Endothelial cell of umbilical vein (primary cell): ENCODE results near the gene BOLA2B. TPM values are rescaled to one million over a fixed set of nuclear protein-coding genes. Genes with fewer than 3 reads are reported as not detected.

Experiments
- BruUV-seq: library from RNA; stranded (reverse); fragments of 400-500 nt; replicated peaks from 2 replicates; lab custom pipeline; 2021; lab: Mats Ljungman, UMichigan
- CTCF ChIA-PET: fragments of 300-600, 350-600 bp; sonication (Branson Sonifier 250); formaldehyde crosslinking; loops from one replicate; lab custom pipeline; 2021; ENCODE audit warnings: antibody characterized with exemption, inconsistent platforms; lab: Charles Lee
- POLR2A ChIA-PET: fragments of 300-600, 350-600 bp; sonication (Branson Sonifier 250); formaldehyde crosslinking; loops from one replicate; lab custom pipeline; 2021; ENCODE audit warnings: antibody characterized with exemption, inconsistent platforms; lab: Charles Lee
- DNase-seq: peaks from one replicate; pipeline ENCODE4 v3.0.0-alpha.2; 2011; ENCODE audit warnings: low read depth, low spot score
- FAIRE-seq: peaks from 2 replicates; lab custom pipeline; 2011; peaks lifted over from hg19 to GRCh38; lab: Jason Lieb, UNC
- H2AFZ ChIP-seq: 2 replicates; pipeline ENCODE4 v1.6.0; 2012; ENCODE audit warnings: low read depth, low read length, control low read depth, inconsistent platforms
- H3K27ac ChIP-seq: 2 replicates; pipeline ENCODE4 v1.5.1; 2011; ENCODE audit warnings: low read depth, mild to moderate bottlenecking, control low read depth, low read length, moderate library complexity; ENCODE audit not compliant: insufficient read depth
- H3K27me3 ChIP-seq, 2 experiments: 2 replicates each; pipeline versions ENCODE4 v1.6.0 to v1.6.1; 2011; ENCODE audit warnings: low read length in 2 of 2, mixed read lengths in 1 of 2; ENCODE audit not compliant: control insufficient read depth in 2 of 2, insufficient read depth in 2 of 2
- H3K36me3 ChIP-seq, 2 experiments: 2 replicates in 1 of 2; 3 replicates in 1 of 2; pipeline ENCODE4 v1.5.1; 2011; ENCODE audit warnings: low read length in 2 of 2, mild to moderate bottlenecking in 1 of 2, moderate library complexity in 1 of 2; ENCODE audit not compliant: control insufficient read depth in 2 of 2, insufficient read depth in 2 of 2; ENCODE audit errors: extremely low read depth in 1 of 2
- H3K4me1 ChIP-seq: 3 replicates; pipeline ENCODE4 v1.5.1; 2011; ENCODE audit warnings: mild to moderate bottlenecking, low read length; ENCODE audit not compliant: control insufficient read depth, insufficient read depth; ENCODE audit errors: extremely low read depth
- H3K4me2 ChIP-seq: 2 replicates; pipeline ENCODE4 v1.6.1; 2011; ENCODE audit warnings: low read length, control low read depth, mixed read lengths; ENCODE audit not compliant: insufficient read depth
- H3K4me3 ChIP-seq, 3 experiments: fragments of 200-600 bp in 1 of 3; sonication (generic), shearing (Covaris generic) in 1 of 3; replicated peaks in 1 of 3; 2 replicates each; pipeline ENCODE4 v1.5.1; 2011 to 2016; ENCODE audit warnings: control low read depth in 3 of 3, low read length in 3 of 3, mild to moderate bottlenecking in 2 of 3, inconsistent platforms in 1 of 3, low read depth in 1 of 3, moderate library complexity in 1 of 3; ENCODE audit not compliant: insufficient read depth in 1 of 3
- H3K79me2 ChIP-seq: 2 replicates; pipeline ENCODE4 v1.6.0; 2012; ENCODE audit warnings: low read length, inconsistent platforms; ENCODE audit not compliant: control insufficient read depth, insufficient read depth
- H3K9ac ChIP-seq: replicated peaks from 2 replicates; pipeline ENCODE3; 2011; ENCODE audit warnings: low read length, control low read depth; ENCODE audit not compliant: insufficient read depth; ENCODE audit errors: extremely low read depth
- H3K9me1 ChIP-seq: replicated peaks from 3 replicates; pipeline ENCODE4 v1.6.0; 2011; ENCODE audit warnings: mild to moderate bottlenecking, low read length; ENCODE audit not compliant: control insufficient read depth, insufficient read depth; ENCODE audit errors: extremely low read depth
- H3K9me3 ChIP-seq: replicated peaks from 2 replicates; pipeline ENCODE4 v1.5.1; 2012; ENCODE audit warnings: low read length, inconsistent platforms; ENCODE audit not compliant: control insufficient read depth, insufficient read depth
- H4K20me1 ChIP-seq: replicated peaks from 2 replicates; pipeline ENCODE3; 2011; ENCODE audit warnings: mild to moderate bottlenecking, low read length; ENCODE audit not compliant: control insufficient read depth, insufficient read depth; ENCODE audit errors: extremely low read depth
- CTCF ChIP-seq, 2 donors: IDR thresholded peaks; 1 replicate in 1 of 2; 2 replicates in 1 of 2; pipeline ENCODE4 v1.5.1; 2011; ENCODE audit warnings: low read length in 2 of 2, mild to moderate bottlenecking in 2 of 2, moderate library complexity in 2 of 2, control low read depth in 1 of 2, inconsistent platforms in 1 of 2, low read depth in 1 of 2; ENCODE audit not compliant: insufficient read depth in 1 of 2; ENCODE audit errors: extremely low read depth in 1 of 2
- EZH2 ChIP-seq: IDR thresholded peaks from 2 replicates; pipeline ENCODE4 v1.6.1; 2012; ENCODE audit warnings: borderline replicate concordance, low read depth, mild to moderate bottlenecking, moderate library complexity, low read length, inconsistent platforms; ENCODE audit not compliant: severe bottlenecking
- JUN ChIP-seq: IDR thresholded peaks from 2 replicates; pipeline ENCODE4 v1.6.1; 2011; ENCODE audit warnings: borderline replicate concordance, low read depth; ENCODE audit not compliant: insufficient read length, insufficient read depth
- MAX ChIP-seq: IDR thresholded peaks from 2 replicates; pipeline ENCODE4 v1.6.1; 2011; ENCODE audit not compliant: insufficient read depth, insufficient read length
- POLR2A ChIP-seq: IDR thresholded peaks from 2 replicates; pipeline ENCODE4 v1.6.1; 2012; ENCODE audit warnings: low read depth, mild to moderate bottlenecking, control low read depth, low read length
- POLR2AphosphoS5 ChIP-seq: IDR thresholded peaks from 2 replicates; pipeline ENCODE4 v1.6.1; 2012; ENCODE audit warnings: low read depth, mild to moderate bottlenecking, control low read depth, low read length, moderate library complexity; ENCODE audit not compliant: insufficient read depth
- dilution Hi-C: fragments of 300-500 bp; cut with MboI; formaldehyde crosslinking; loops from one replicate; pipeline ENCODE4 v1.15.0; 2019; ENCODE audit warnings: low sequenced_read_pairs; ENCODE audit not compliant: extremely low pct_ligation_motif_present
- intact Hi-C: fragments of 100-400 bp; cut with micrococcal nuclease; formaldehyde crosslinking; loops from one replicate; pipeline ENCODE4 v1.10.0; 2022
- polyA plus RNA-seq, 4 experiments: library from polyadenylated mRNA; depleted of rRNA in 3 of 4; stranded (reverse) in 3 of 4; unstranded in 1 of 4; fragments of >200 nt; gene quantifications; 2 replicates each; pipeline versions ENCODE4 v1.2.1 to v1.2.3, GENCODE V29; 2011 to 2012; ENCODE audit warnings: missing spikeins in 1 of 4
- total RNA-seq: library from RNA; stranded (reverse); gene quantifications from 2 replicates; pipeline ENCODE4 v1.2.3, GENCODE V29; 2021

The BOLA2B gene
- total and polyA plus RNA-seq, 2 donors (not counting 3 experiments of a cell fraction or from before 2014, with no cell fraction given): 161 to 354 TPM

GRCh38 chr16:30186782-30187555, 6.5 kb downstream of the BOLA2B start:
- Histone ChIP-seq H3K4me3 (no peak overlapping the region), H3K4me2 (no peak overlapping the region), H3K9me1 (no peaks in the 10 kb centered on the region), H3K9me3 (no peaks in the 10 kb centered on the region), H3K79me2 (no peaks in the 10 kb centered on the region), H3K27me3 (no peaks in the 10 kb centered on the region), H2AFZ (no peak overlapping the region), H3K9ac (no peak overlapping the region), H3K27ac (no peak overlapping the region), H4K20me1 (no peaks in the 10 kb centered on the region), H3K4me1 (peaks cover 5% of the 10 kb centered on the region), H3K36me3 (no peaks in the 10 kb centered on the region)
- intact Hi-C loops (no loop called here), dilution Hi-C loops (no loop called here)
- POLR2A ChIA-PET: no interaction called here
- peak; percentile 26 for TF ChIP-seq POLR2AphosphoS5
- TF ChIP-seq CTCF (IDR thresholded peaks at IDR 0.05; ENCODE audit: extremely low read depth in 1 of 2, insufficient read depth in 1 of 2, low read depth in 1 of 2, low read length in 2 of 2): peak; percentile 74 to 89
- no peak for TF ChIP-seq MAX
- no peak for TF ChIP-seq POLR2A
- no peak for TF ChIP-seq EZH2
- TF ChIP-seq JUN: no peak
- CTCF ChIA-PET: no interaction called here
- DNase-seq: peak; percentile 52
- BruUV-seq: no TSS peak
- peak; percentile 43 for FAIRE-seq
